ENCODE results near the gene TMPRSS9. TPM values are rescaled to one million over a fixed set of nuclear protein-coding genes. Genes with fewer than 3 reads are reported as not detected.

Gene TMPRSS9
- polyA plus RNA-seq, 3 donors = 0.12 to 0.30 TPM; not detected in 1

GRCh38 chr19:2438178-2438577 lies 78.1 kb downstream of the TMPRSS9 start:
- Mint-ChIP-seq H3K9me3 (no peaks in the 10 kb centered on the region), H3K4me3 (no peak overlapping the region), H3K36me3 (peaks cover 33 to 71% of the 10 kb centered on the region in 2 donors), H3K27me3 (ENCODE audit: low read depth in 3 of 3) (peaks cover 0 to 2% (median 0%) of the 10 kb centered on the region in 3 donors), H3K4me1 (no peaks in the 10 kb centered on the region), H3K27ac (peak overlapping the region in 1 of 7 donors; percentile 40)
- no peak overlapping the region for H3K27ac ChIP-seq (ENCODE audit: low read depth in 1 of 2, low read length in 2 of 2)
- no peaks in the 10 kb centered on the region for H3K9me3 ChIP-seq (replicated peaks in 1 of 2; ENCODE audit: control insufficient read depth in 1 of 2, insufficient read depth in 1 of 2, low read length in 2 of 2)
- intact Hi-C loops (cut with micrococcal nuclease) = no loop called here
- H4K20me1 ChIP-seq (ENCODE audit: insufficient read depth, low read length) = no peaks in the 10 kb centered on the region
- DNase-seq = no peak
- peaks cover 43 to 71% of the 10 kb centered on the region in 2 donors for H3K36me3 ChIP-seq (replicated peaks in 1 of 2; ENCODE audit: control insufficient read depth in 1 of 2, insufficient read depth in 2 of 2, low read length in 2 of 2)
- peaks cover 50% of the 10 kb centered on the region for H3K79me2 ChIP-seq (ENCODE audit: insufficient read depth, low read length)
- no peak for TF ChIP-seq CTCF (IDR thresholded peaks at IDR 0.05)
- no peak overlapping the region for H2AFZ ChIP-seq (ENCODE audit: insufficient read depth, low read depth, low read length, poor library complexity, severe bottlenecking)
- no peaks in the 10 kb centered on the region for H3K27me3 ChIP-seq (ENCODE audit: control insufficient read depth in 2 of 2, insufficient read depth in 2 of 2, low read length in 2 of 2)
- no peaks in the 10 kb centered on the region for H3K4me1 ChIP-seq (ENCODE audit: control insufficient read depth in 1 of 2, insufficient read depth in 2 of 2, low read length in 2 of 2)
- H3K4me2 ChIP-seq (replicated peaks; ENCODE audit: extremely low read depth, low read length, poor library complexity, severe bottlenecking) = no peak overlapping the region
- H3K9ac ChIP-seq (ENCODE audit: insufficient read depth, low read length, poor library complexity, severe bottlenecking) = no peak overlapping the region
- WGBS (ENCODE audit: insufficient coverage) = 95% methylated on average over 19 of the region's 20 CpGs
- H3K4me3 ChIP-seq (replicated peaks in 1 of 3; ENCODE audit: low read depth in 2 of 3, low read length in 3 of 3) = no peak overlapping the region

- 94% methylated on average over 1 of the region's 1 CpG for WGBS (ENCODE audit: insufficient coverage)
- peak overlapping the region in 3 of 7 donors; percentile 0 to 72 (median 8) for H3K27ac Mint-ChIP-seq
- H3K9me3 ChIP-seq (replicated peaks in 1 of 2; ENCODE audit: control insufficient read depth in 1 of 2, insufficient read depth in 1 of 2, low read length in 2 of 2) = no peaks in the 10 kb centered on the region
- H3K4me3 Mint-ChIP-seq = no peak overlapping the region
- no peaks in the 10 kb centered on the region for H3K4me1 ChIP-seq (ENCODE audit: control insufficient read depth in 1 of 2, insufficient read depth in 2 of 2, low read length in 2 of 2)
- no peaks in the 10 kb centered on the region for H3K9me3 Mint-ChIP-seq
- H3K79me2 ChIP-seq (ENCODE audit: insufficient read depth, low read length) = peaks cover 67% of the 10 kb centered on the region
- H3K9ac ChIP-seq (ENCODE audit: insufficient read depth, low read length, poor library complexity, severe bottlenecking) = no peak overlapping the region
- intact Hi-C loops (cut with micrococcal nuclease) = no loop called here
- H4K20me1 ChIP-seq (ENCODE audit: insufficient read depth, low read length) = no peaks in the 10 kb centered on the region
- no peak for TF ChIP-seq CTCF (IDR thresholded peaks at IDR 0.05)
- no peak overlapping the region for H3K4me3 ChIP-seq (replicated peaks in 1 of 3; ENCODE audit: low read depth in 2 of 3, low read length in 3 of 3)
- H3K4me2 ChIP-seq (replicated peaks; ENCODE audit: extremely low read depth, low read length, poor library complexity, severe bottlenecking) = no peak overlapping the region
- no peak for DNase-seq
- H3K27me3 ChIP-seq (ENCODE audit: control insufficient read depth in 2 of 2, insufficient read depth in 2 of 2, low read length in 2 of 2) = no peaks in the 10 kb centered on the region
- peaks cover 47 to 61% of the 10 kb centered on the region in 2 donors for H3K36me3 ChIP-seq (replicated peaks in 1 of 2; ENCODE audit: control insufficient read depth in 1 of 2, insufficient read depth in 2 of 2, low read length in 2 of 2)
- peaks cover 0 to 2% (median 0%) of the 10 kb centered on the region in 3 donors for H3K27me3 Mint-ChIP-seq (ENCODE audit: low read depth in 3 of 3)
- peaks cover 37 to 72% of the 10 kb centered on the region in 2 donors for H3K36me3 Mint-ChIP-seq
- H2AFZ ChIP-seq (ENCODE audit: insufficient read depth, low read depth, low read length, poor library complexity, severe bottlenecking) = no peak overlapping the region
- H3K27ac ChIP-seq (ENCODE audit: low read depth in 1 of 2, low read length in 2 of 2) = no peak overlapping the region
- H3K4me1 Mint-ChIP-seq = no peaks in the 10 kb centered on the region
These were observed 80.5 kb downstream of the TMPRSS9 start for GRCh38 chr19:2440515-2440914.
